GM10266 (cell line): Measurements from ENCODE around the gene CACNA1I.

Experiments
- DNase-seq: peaks from one replicate; pipeline ENCODE4 v3.0.0; 2012; ENCODE audit errors: extremely low spot score
- CTCF ChIP-seq: IDR thresholded peaks from 2 replicates; pipeline ENCODE4 v1.5.1; 2012; ENCODE audit warnings: mild to moderate bottlenecking, low read depth; ENCODE audit not compliant: control insufficient read depth, insufficient read depth; ENCODE audit errors: missing control alignments

Gene CACNA1I

GRCh38 chr22:39658367-39658766 is 87.8 kb downstream of the CACNA1I start:
- no peak for DNase-seq

GRCh38 chr22:39658806-39659463 is 88.4 kb downstream of the CACNA1I start:
- TF ChIP-seq CTCF = no peak
- DNase-seq = no peak

More at GRCh38 chr22:39658367-39658766, 87.8 kb downstream of the CACNA1I start:
- TF ChIP-seq CTCF = no peak

GRCh38 chr22:39661501-39661841 is 90.9 kb downstream of the CACNA1I start:
- TF ChIP-seq CTCF = no peak
- DNase-seq = no peak

GRCh38 chr22:39661842-39662685 is 91.5 kb downstream of the CACNA1I start:
- TF ChIP-seq CTCF = no peak
- DNase-seq = no peak

- no peak for TF ChIP-seq CTCF
Observed at GRCh38 chr22:39662686-39663052, 92.1 kb downstream of the CACNA1I start.

GRCh38 chr22:39663751-39664150 is 93.2 kb downstream of the CACNA1I start:
- no peak for TF ChIP-seq CTCF
- DNase-seq = no peak

More at GRCh38 chr22:39662686-39663052, 92.1 kb downstream of the CACNA1I start:
- no peak for DNase-seq

GRCh38 chr22:39664485-39665200 is 94.1 kb downstream of the CACNA1I start:
- no peak for TF ChIP-seq CTCF

More at GRCh38 chr22:39664485-39665200, 94.1 kb downstream of the CACNA1I start:
- DNase-seq = no peak
